SIG-M5 (cell line): ENCODE measurements around the gene PIK3C2G.
"Not testable (repeated sequence)": the region's sequence is repeated elsewhere in the genome, so short reads cannot be mapped to it uniquely, and the experiment has no call there.

ENCODE experiments used
- DNase-seq: peaks from one replicate; lab custom pipeline; 2025; lab: John Stamatoyannopoulos, UW

PIK3C2G gene, protein sequence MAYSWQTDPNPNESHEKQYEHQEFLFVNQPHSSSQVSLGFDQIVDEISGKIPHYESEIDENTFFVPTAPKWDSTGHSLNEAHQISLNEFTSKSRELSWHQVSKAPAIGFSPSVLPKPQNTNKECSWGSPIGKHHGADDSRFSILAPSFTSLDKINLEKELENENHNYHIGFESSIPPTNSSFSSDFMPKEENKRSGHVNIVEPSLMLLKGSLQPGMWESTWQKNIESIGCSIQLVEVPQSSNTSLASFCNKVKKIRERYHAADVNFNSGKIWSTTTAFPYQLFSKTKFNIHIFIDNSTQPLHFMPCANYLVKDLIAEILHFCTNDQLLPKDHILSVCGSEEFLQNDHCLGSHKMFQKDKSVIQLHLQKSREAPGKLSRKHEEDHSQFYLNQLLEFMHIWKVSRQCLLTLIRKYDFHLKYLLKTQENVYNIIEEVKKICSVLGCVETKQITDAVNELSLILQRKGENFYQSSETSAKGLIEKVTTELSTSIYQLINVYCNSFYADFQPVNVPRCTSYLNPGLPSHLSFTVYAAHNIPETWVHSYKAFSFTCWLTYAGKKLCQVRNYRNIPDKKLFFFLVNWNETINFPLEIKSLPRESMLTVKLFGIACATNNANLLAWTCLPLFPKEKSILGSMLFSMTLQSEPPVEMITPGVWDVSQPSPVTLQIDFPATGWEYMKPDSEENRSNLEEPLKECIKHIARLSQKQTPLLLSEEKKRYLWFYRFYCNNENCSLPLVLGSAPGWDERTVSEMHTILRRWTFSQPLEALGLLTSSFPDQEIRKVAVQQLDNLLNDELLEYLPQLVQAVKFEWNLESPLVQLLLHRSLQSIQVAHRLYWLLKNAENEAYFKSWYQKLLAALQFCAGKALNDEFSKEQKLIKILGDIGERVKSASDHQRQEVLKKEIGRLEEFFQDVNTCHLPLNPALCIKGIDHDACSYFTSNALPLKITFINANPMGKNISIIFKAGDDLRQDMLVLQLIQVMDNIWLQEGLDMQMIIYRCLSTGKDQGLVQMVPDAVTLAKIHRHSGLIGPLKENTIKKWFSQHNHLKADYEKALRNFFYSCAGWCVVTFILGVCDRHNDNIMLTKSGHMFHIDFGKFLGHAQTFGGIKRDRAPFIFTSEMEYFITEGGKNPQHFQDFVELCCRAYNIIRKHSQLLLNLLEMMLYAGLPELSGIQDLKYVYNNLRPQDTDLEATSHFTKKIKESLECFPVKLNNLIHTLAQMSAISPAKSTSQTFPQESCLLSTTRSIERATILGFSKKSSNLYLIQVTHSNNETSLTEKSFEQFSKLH (N-terminal part only)

DNA sequence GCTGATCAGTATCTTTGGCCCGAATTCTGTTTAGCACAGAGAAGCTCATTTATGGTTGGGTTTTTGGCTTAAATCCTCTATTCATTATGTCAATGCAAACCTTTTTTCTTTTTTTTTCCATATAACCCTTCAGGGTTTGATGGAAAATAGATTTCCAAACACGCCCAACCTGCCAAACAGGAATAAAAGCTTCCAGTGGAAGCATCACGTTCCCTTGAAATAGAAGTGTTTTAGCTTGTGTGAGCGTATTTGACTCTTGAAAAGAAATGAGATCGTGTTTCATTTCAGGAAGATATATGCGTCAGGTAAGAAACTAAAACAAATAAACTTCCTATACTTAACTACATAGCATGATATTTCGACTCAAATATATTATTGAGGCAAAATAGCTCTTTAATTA is at the start of gene PIK3C2G:
Gene PIK3C2G (plus strand): TSS at position 246 of the 400 bp plus-strand sequence. CDS start 20,564 bp downstream, outside the sequence.
- DNase-seq: no peak

DNA sequence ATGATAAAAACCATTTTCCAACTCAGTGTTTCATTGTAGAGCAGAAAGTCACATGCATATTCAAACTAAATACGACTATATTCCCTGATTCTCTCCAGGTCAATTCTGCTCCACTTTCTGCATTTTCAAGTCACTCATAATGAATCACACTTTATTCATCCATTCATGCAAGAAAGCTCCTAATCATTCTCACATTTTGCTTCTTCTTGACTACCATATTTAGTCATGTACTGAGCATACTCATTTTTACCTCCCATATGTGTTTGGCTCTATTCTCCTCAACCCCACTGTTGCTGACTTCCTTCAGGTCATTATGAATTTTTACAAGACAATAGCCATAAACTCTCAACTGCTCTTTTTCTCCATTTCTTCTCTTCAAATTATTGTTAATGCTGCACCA is 43.4 kb upstream of the PIK3C2G start:
- no peak for DNase-seq

DNA sequence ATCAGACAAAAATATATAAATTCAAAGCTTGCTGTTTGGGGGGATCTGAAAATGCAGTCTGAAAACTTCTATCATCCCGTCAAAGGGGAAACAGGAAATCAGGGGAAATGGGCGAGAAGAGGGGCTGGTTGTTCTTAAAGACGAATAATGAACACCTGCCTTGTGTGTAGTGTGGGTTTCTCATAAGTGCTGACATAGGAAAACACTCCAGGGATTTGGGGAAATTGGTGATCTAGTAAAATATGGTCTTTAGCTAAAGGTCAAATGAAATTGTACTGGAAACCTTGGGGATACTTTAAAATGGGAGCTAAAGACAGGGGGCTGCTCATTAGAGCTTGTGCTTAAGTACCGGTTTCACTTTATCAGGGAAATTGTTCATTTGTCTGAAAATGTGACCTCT is 39.6 kb upstream of the PIK3C2G start:
- no peak for DNase-seq

DNA sequence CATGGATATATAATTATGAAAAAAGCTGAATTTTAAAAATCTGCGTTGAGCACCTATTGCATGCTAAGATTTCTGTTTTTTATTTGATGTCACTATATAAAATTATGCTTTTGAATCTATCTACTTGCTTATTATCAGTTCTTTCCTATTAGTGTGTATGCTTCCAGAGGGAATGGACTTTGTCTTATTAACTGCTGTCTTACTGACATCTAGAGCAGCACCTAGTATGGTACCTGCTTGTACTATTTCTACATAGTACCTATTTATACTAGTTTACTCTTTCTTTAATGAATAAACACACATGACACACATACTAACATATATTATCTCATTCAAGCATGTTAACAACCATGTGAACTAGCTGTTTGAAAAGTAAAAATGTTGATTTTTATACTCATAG is 38.6 kb upstream of the PIK3C2G start:
- no peak for DNase-seq

DNA sequence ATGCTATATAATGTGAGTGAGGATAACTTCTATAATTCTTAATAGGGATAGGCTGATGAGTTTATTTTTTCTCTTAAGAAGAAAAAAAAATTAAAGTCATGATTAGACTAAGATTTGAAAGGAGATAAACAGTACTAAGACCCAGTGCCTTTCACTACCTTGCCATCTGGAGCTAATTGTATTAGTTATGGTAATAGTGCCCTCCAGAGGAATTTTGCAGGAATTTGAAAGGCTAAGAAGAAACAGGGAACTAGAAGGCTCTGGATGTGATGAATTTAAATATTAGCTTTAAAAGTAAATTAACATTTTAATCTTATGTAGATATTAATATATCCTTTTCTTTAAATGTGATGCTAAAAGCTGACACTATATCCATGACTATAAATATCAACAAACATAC is 36.6 kb upstream of the PIK3C2G start:
- DNase-seq: no peak

DNA sequence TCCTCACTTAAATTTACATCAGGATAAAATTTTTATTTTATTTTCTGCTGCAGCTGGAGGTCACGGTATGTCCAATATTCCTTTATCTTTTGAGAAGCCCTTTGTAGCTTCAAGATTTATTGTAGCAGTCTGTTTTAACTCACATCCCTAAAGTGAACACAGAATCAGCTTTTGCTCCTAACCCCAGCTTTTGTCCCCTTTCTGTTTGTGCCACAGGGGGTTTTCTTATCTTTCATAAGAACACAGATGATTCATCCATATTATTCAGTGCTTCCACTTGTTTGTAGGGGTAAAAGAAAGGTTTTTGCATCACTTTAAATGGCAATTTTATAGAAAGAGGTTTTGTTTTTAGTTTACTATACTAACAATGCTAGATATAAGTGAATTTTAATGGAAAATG is 21.8 kb upstream of the PIK3C2G start:
- DNase-seq: no peak

DNA sequence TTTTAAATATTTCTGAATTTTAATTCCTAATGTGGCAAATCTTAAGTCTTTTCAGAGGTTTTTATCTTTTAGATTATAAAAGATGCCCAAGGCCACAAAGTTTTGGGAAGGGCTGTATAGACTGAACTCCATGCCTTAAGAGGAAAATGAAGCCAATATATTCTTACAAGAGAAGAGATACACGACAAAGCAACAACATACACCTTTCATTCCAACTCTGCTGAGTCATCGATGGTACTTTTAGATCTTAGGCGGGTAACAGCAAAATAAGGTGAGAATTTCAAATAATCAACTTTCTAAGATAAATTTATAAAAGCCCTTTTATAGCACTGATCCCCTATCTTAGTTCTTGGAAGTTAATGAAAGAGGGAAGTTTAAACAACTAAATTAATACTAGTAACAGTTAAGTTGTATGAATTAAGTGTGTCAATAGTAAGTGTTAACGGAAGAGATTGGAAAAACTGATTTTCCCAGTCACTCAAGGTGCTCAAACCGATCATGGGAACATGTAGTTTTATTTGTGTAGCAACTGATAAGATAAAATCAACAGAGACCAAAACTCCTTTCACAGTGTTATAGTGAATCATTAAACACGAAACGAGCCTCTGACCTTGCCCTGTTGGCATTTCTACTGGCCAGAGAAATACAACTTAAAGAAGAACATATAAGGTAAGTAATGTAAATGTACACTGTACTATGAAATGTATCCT is 18.8 kb upstream of the PIK3C2G start:
- DNase-seq: no peak

DNA sequence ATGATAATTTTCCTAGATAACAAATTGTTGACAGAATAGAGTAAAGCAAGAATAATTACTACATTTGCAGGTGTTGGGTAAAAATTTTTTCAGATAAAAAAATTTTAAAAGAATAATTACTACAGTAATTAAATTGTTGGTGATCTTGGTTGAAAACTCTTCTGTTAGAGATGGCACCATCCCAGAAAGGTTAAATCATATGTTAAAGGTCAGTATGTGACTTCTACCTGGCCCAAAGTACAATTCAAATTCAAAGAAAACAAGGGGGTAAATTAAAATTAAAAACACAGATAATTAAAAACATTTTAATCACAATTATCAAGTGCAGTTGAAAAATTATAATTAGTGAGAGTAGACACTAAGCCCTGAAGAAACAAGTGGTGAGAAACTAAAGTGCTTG is 18.1 kb upstream of the PIK3C2G start:
- no peak for DNase-seq

DNA sequence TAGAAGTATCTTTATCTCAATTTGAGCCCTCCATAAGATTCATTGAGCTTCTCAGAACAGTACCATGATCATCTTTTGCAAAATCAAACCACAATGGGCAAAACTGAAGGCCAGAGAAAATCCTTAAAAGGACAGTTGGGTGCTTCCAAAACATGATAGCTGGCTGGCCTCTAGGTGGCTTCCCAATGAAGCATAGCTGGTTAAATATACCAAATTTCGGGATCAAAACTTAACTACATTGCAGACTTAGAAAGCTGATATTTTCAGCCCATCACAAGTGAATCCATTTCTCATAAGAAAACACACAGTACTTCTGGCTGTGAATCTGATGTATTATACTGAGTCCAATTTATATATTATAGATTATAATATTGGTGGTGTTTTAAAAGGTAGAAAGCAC is 15.3 kb upstream of the PIK3C2G start:
- no peak for DNase-seq

DNA sequence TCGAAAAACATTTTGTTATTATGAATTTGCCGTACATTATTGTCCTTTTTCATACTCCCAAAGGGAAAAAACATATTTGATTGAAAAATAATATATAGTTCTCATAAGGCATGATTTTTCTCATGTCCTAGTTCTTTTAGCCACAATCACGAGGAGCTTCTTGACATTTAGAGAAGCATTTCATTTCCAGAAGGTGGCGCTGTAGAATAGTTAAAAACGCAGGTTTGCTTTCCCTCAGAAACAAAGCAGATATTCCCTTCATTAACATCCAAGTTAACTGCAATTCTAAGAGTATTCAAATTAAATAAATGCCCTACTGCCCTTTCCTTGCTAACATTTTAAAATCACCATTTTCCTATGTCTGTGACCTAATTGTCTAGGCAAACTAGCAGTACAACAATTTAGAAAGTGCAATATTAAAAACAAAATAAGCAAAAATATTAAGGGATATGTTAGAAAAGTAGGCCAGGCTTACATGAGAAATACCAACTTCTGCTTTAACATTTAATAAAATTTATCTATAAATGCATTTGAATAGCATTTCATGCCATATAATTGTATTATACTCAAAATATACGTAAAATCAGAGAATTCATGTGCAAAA is 10.9 kb upstream of the PIK3C2G start:
- DNase-seq: no peak

DNA sequence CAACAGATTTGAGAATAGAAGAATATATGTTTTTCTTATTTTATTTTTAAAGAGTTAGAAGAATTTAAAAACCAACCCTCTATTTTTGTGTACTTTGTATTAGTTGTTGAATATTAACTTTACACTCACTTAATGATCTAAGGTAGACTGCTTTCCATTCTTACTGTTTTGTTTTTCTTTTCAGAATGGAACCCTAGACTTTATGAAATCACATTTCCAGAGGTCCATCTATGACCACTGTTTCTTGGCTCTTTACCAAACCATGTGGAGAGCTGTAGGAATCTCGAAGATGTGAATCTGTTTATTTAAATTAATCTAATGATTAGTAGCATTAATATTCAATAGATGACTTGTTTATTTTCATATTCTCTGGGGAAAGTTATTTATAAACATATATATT is 7.2 kb upstream of the PIK3C2G start:
- no peak for DNase-seq

DNA sequence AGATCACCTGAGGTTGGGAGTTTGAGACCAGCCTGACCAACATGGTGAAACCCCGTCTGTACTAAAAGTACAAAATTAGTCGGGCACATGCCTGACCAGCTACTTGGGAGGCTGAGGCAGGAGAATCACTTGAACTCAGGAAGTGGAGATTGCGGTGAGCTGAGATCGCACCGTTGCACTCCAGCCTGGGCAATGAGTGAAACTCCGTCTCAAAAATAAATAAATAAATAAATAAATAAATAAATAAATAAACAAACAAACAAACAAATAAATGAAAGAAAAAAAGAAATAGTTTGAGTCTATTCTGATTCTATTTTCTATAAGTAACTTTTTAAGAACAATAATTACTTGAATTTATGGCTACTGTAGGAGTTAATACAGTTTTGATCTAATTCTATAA is 6.3 kb upstream of the PIK3C2G start:
- DNase-seq: not testable (repeated sequence)

DNA sequence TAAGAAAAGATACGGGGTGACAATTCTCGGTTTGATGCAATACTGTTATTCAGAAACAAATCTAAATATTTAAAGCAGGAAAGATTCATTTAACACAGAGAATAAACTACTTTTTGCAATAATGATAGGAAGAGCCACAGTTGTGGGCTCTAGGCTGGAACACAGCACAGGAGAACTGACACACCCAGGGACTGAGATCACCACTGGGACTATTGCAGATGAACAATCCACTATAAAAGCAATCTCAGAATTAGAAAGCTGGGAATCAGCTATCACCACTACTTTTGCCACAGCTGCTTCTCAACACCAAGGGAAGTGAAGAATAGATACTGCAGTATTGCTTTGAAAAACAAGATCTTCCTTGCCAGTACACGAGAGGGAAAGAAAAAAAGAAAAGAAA is 4.1 kb upstream of the PIK3C2G start:
- no peak for DNase-seq

DNA sequence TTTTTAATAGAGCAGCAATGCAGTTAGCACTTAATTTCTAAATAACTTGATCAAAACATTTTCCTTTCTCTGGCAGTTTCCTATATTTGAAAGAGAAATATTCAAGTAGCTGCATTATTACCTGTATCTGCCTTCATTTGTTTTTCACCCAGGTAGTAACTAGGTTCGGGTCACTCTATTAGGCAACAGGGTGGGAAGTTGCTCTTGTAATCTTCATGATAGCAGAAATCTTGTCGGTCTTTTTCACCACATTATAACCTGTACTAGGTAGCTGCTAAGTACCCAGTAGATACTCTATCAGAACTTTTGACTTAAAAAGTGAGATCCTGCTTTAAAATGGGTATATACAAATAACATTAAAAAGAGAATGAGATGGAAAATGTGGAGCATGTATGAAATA is 2.4 kb upstream of the PIK3C2G start:
- DNase-seq: no peak

DNA sequence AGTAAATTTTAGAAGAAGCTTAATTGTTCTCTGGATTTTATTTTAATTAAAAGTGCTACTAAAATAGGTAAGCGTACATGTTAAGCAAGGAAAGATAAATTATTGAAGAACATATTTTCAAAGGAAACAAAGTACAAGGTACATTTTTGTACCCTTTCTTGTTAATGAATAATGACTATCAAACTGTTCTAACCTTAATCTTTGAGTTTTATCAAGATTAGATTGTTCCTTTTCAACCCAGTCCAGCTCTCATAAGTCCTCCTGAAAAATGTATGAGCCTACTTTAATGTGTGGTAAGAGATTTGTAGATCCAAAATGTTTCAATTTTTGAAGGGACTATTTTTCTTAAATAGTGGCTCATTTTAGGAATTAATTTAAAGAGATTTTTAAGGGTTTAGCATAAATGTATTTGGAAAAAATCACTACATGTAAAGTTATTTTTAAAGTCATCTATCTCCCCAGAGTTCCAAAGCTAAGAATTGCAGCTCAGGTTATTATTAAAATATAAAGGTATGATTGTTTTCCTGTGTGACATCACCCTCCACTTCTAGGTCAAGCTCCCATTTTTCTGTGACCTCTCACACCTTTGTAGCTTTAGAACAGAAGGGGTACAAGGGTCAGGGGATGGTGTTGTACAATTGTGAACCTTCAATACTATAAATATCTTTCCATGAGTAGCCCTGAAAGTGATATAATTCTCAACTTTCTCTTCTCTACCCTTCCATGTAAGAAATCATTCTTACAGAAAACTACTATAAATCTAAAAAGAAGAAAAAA is 1.2 kb upstream of the PIK3C2G start:
- DNase-seq: no peak

DNA sequence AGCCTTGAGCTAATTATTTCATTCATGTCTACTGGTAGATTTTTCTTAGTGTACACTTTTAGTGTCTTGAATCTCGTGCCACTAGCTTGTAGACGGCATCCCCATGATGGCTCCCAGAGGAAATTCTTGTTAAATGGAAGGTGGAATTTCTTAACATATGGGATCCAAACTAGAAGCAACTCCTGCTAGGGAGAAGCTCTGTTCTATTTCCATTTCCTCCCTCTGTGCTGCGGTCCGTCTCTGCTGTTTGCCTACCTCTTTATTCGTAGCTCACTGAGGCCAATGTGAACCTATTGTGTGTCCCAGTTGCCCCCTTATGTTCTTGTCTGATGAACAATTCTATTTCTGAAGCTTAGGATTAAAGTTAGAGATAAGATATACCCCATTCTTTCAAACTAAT is 588 bp downstream of the PIK3C2G start:
- no peak for DNase-seq

DNA sequence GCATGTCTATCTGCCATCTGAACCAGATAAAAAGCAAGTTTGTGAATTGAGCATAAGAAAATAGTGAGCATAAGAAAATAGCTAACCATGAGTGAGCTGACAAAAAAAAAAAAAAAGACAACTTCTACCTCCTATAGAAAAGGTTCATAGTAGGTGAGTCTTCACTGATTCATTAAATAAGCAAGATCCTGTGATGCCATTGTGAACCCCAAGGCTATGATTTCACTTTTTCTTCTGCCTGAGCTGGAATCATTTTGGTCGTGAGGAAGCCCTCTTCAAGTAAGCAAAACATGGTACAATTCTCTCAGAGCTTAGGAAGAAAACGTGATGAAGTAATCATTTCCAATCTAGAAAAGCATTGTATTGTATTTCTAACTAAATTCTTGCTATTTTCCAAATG is 1.2 kb downstream of the PIK3C2G start:
- no peak for DNase-seq

DNA sequence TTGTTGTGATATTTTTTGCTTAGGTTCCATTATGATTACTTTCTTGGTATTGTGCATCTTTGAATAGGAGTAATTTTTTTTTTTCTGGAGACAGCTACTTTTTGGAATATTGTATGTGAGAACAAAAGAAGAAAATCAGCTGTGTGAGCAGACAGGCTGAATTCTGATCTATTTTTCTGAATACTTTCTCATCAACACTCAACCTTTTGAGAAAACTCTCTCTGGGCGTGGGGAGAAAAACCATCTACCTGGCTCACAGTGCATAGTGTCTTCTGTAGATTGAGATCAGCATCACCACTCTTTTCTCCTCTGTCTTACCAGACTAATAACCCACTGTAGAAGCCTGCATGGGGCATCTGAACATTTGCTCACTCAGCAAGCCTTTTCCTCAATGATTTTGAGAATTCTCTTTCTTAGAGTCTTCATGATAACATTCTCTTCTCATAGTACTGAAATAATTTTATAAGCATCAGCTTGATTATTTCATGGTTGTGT is 3.3 kb downstream of the PIK3C2G start:
- no peak for DNase-seq

DNA sequence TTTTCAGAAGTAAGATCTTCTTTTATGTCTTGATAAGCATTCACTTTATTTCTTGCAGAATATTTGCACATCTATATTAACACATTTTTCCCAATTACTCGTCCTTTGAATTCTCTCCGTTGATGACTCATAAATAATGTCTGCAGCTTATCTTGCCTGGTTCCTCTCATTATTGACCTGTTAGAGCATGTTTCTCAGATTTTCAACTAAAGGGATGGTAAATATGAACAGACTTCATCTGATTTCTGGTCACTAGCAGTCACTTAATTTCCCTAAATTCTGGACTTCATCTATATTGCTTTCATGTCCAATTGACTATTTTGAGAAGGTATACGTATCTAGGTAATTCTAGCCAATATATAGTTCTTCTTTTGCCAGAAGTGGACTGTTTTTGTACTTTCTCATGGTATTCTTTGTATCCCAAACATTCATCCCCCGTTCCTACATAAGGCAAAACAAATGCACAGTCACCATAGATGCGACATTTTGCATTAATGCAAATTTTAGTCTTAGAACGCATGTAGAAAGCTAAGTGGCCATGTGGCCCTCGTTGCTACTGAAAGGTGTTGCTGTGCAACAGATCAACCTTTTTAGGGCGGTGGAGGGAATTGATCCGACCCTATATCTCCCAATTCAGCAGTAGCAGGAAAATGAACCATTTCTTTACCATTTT is 6.2 kb downstream of the PIK3C2G start:
- no peak for DNase-seq

DNA sequence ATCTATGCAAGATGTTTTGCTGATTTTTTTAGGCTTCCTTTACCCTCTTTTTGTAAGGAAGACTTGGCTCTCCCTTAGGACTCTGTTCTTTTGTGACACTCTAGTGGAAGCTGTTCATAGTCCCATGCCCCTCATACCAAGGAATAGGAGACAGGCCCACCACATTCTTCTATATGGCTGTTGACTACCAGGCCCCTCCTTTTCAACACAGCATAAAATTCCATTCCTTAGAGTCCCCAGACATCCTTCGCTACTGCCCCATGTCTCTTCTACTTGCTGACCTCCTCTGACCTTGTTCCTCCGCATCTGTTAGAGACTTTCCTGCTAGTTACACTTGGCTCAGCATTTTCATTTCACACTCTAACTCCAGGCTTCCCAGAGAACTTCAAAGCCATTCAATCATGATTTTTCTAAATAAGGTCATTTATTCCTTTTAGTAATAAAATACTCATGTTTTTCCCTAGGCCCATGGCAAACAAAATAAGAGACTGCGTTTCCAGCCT is 9.7 kb downstream of the PIK3C2G start:
- DNase-seq: no peak
